GM12878 (cell line): ENCODE measurements around the gene DFFB. TPM values are rescaled to one million over a fixed set of nuclear protein-coding genes. Genes with fewer than 3 reads are reported as not detected.

Experiments
- BACH1 ChIP-seq: fragments of 450-650 bp; IDR thresholded peaks from 2 replicates; pipeline ENCODE4 v1.6.1; 2017; ENCODE audit warnings: mild to moderate bottlenecking, borderline replicate concordance
- BCL11A ChIP-seq: IDR thresholded peaks from 2 replicates; pipeline ENCODE4 v1.6.1; 2011; ENCODE audit warnings: low read depth, low read length
- CBX3 ChIP-seq: fragments of 200-600 bp; sonication (generic); IDR thresholded peaks from 2 replicates; pipeline ENCODE4 v1.6.1; 2016; ENCODE audit warnings: low read depth, borderline replicate concordance
- CEBPB ChIP-seq, 2 experiments: fragments of 150-350 bp in 1 of 2; IDR thresholded peaks; 2 replicates each; pipeline ENCODE4 v1.6.1; 2012 to 2014; ENCODE audit warnings: low read depth in 2 of 2, low read length in 2 of 2, borderline replicate concordance in 1 of 2, inconsistent platforms in 1 of 2
- CREM ChIP-seq: IDR thresholded peaks from 2 replicates; pipeline ENCODE4 v1.6.1; 2014; ENCODE audit warnings: antibody characterized with exemption, low read depth
- DPF2 ChIP-seq: fragments of 450-650 bp; IDR thresholded peaks from 2 replicates; pipeline ENCODE4 v1.6.1; 2017; ENCODE audit warnings: mild to moderate bottlenecking
- ESRRA ChIP-seq: IDR thresholded peaks from 2 replicates; pipeline ENCODE4 v1.6.1; 2012; ENCODE audit warnings: mild to moderate bottlenecking, low read length, improper control_type of control experiment
- FOXM1 ChIP-seq: IDR thresholded peaks from 2 replicates; pipeline ENCODE4 v1.6.1; 2012; ENCODE audit warnings: low read depth, mild to moderate bottlenecking, inconsistent platforms, low read length, moderate library complexity
- HDAC2 ChIP-seq: fragments of 200-600 bp; sonication (generic); IDR thresholded peaks from 2 replicates; pipeline ENCODE4 v1.6.1; 2017
- IKZF2 ChIP-seq, 2 experiments: fragments of 450-650 bp; IDR thresholded peaks; 2 replicates each; pipeline ENCODE4 v1.6.1; 2017; ENCODE audit warnings: mild to moderate bottlenecking in 2 of 2, moderate library complexity in 2 of 2
- JUND ChIP-seq: IDR thresholded peaks from 2 replicates; pipeline ENCODE4 v1.6.1; 2012; ENCODE audit warnings: low read depth, mild to moderate bottlenecking, low read length, improper control_type of control experiment, moderate library complexity
- LARP7 ChIP-seq: fragments of 450-650 bp; IDR thresholded peaks from 2 replicates; pipeline ENCODE4 v1.6.1; 2017; ENCODE audit warnings: mild to moderate bottlenecking
- MTA2 ChIP-seq: fragments of 450-650 bp; IDR thresholded peaks from 2 replicates; pipeline ENCODE4 v1.6.1; 2016; ENCODE audit warnings: low read depth, mild to moderate bottlenecking, moderate library complexity
- MYC ChIP-seq: IDR thresholded peaks from 2 replicates; pipeline ENCODE4 v1.6.1; 2011; ENCODE audit warnings: mild to moderate bottlenecking, low read length, moderate library complexity, inconsistent platforms; ENCODE audit not compliant: insufficient read depth, insufficient replicate concordance, insufficient read length, severe bottlenecking
- POU2F2 ChIP-seq: IDR thresholded peaks from 3 replicates; pipeline ENCODE4 v1.6.1; 2011; ENCODE audit warnings: low read depth, mild to moderate bottlenecking, low read length, borderline replicate concordance
- RAD21 ChIP-seq: IDR thresholded peaks from 2 replicates; pipeline ENCODE4 v1.6.1; 2011; ENCODE audit warnings: mild to moderate bottlenecking, low read depth, low read length, moderate library complexity; ENCODE audit not compliant: insufficient read depth
- SP1 ChIP-seq: IDR thresholded peaks from one replicate; pipeline ENCODE4 v1.6.1; 2011; ENCODE audit warnings: low read depth, low read length
- SRF ChIP-seq, 2 experiments: IDR thresholded peaks; 2 replicates each; pipeline ENCODE4 v1.6.1; 2011; ENCODE audit warnings: low read depth in 2 of 2, low read length in 2 of 2, mild to moderate bottlenecking in 1 of 2, moderate library complexity in 1 of 2
- SUPT20H ChIP-seq: IDR thresholded peaks from 2 replicates; pipeline ENCODE4 v1.6.1; 2011; ENCODE audit warnings: low read depth, mild to moderate bottlenecking, low read length, moderate library complexity, borderline replicate concordance; ENCODE audit not compliant: control insufficient read depth
- TCF12 ChIP-seq: IDR thresholded peaks from 2 replicates; pipeline ENCODE4 v1.6.1; 2011; ENCODE audit warnings: low read depth, mild to moderate bottlenecking, low read length
- YBX1 ChIP-seq: fragments of 450-650 bp; IDR thresholded peaks from 2 replicates; pipeline ENCODE4 v1.6.1; 2016; ENCODE audit warnings: antibody characterized with exemption
- ZSCAN29 ChIP-seq: fragments of 450-650 bp; IDR thresholded peaks from 2 replicates; pipeline ENCODE4 v1.6.1; 2017; ENCODE audit warnings: mild to moderate bottlenecking, moderate library complexity
- polyA plus RNA-seq, 11 experiments: library from polyadenylated mRNA; depleted of rRNA in 4 of 11; unstranded in 6 of 11; stranded (reverse) in 5 of 11; fragments of >200 nt; fragmentation: Nextera tagmentation in 4 of 11; fragmentation: Illumina TruSeq in 1 of 11; extraction: Ambion mirVana in 4 of 11; extraction: Trizol in 1 of 11; gene quantifications; 1 replicate in 1 of 11; 2 replicates in 10 of 11; pipeline versions ENCODE4 v1.2.1 to v1.2.3, GENCODE V29; 2011 to 2016; ENCODE audit warnings: inconsistent platforms in 2 of 11, missing spikeins in 2 of 11, low read depth in 1 of 11
- total RNA-seq, 4 experiments: library from RNA; depleted of rRNA in 3 of 4; stranded (reverse); fragments of >200 nt in 3 of 4; fragmentation: Illumina TruSeq in 1 of 4; extraction: Trizol in 1 of 4; gene quantifications; 2 replicates each; pipeline versions ENCODE4 v1.2.1 to v1.2.3, GENCODE V29; 2013 to 2021
- TF ChIP-seq, protein P1 (sequence below): IDR thresholded peaks from 2 replicates; pipeline ENCODE4 v1.6.1; 2012; ENCODE audit warnings: low read depth, low read length, improper control_type of control experiment
- TF ChIP-seq, protein P2 (sequence below): fragments of 450-650 bp; IDR thresholded peaks from 2 replicates; pipeline ENCODE4 v1.6.1; 2016; ENCODE audit warnings: mild to moderate bottlenecking, moderate library complexity, borderline replicate concordance
- TF ChIP-seq, protein P3 (sequence below): IDR thresholded peaks from 2 replicates; pipeline ENCODE4 v1.6.1; 2011; ENCODE audit warnings: mild to moderate bottlenecking, low read depth, low read length, moderate library complexity; ENCODE audit not compliant: insufficient replicate concordance

The DFFB gene
- total and polyA plus RNA-seq, 10 of the 15 experiments (the other 5 are each of a cell fraction or from before 2014, with no cell fraction given), result 2.7 to 10.7 (median 6.5) TPM

DNA sequence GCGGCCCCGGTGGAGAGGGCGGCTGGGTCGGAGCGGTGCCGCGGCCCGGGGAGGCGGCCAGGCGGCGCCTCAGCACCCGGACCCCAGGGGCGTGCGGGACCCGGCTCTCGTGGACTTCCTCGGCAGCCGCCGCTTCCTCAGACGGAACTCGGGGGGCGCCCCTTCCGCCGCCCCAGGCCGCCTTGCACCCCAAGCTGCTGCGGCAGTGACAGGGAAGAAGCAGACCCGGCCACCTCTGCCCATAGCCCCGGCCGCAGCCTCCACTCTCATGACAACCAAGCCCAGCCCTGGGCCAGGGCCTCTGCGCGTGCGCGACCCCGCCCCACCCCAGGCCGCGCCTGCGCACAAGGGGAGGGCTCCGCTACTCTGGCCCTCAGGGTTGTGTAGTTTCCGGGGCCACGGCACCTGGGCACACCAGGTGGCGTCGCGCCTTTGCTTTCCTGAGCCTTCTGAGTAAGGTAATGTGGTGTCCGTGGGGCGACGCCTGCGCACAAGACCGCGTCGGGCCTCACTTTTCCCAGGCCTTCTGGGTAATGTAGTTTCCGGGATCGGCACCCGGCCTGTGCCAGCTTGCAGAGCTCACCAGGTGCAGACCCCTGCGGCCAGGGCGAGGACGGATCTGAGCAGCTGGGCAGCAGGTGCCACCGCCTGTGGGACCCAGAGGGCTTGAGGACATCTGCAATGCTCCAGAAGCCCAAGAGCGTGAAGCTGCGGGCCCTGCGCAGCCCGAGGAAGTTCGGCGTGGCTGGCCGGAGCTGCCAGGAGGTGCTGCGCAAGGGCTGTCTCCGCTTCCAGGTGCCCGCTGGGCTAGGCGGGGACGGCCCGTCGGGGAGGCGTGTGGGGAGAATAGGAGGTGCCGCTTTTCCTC, at the start of gene DFFB, which contains the start of gene CEP104 (continued):
- TF ChIP-seq MYC (no peak), SP1 (peak; percentile 35), FOXM1 (no peak), YBX1 (no peak), BACH1 (0 out of 2 replicates have a peak, but pooled peaks have one; percentile 51), MTA2 (no peak), DPF2 (no peak), SUPT20H (no peak), BCL11A (no peak), HDAC2 (no peak), JUND (no peak), RAD21 (peak; percentile 59), TCF12 (peak; percentile 62; the same call in 1 of the 2 replicates), CEBPB (IDR thresholded peaks at IDR 0.05; ENCODE audit: borderline replicate concordance in 1 of 2, low read depth in 2 of 2, low read length in 2 of 2) (no peak), POU2F2 (peak; percentile 44; the same call in 2 of the 3 replicates), CREM (peak; percentile 78), ZSCAN29 (no peak), IKZF2 (IDR thresholded peaks at IDR 0.05) (no peak), LARP7 (peak; percentile 55; the same call in 1 of the 2 replicates), SRF (IDR thresholded peaks at IDR 0.05; ENCODE audit: low read depth in 2 of 2, low read length in 2 of 2) (0 out of 4 replicates have a peak, but pooled peaks of 1 of the 2 experiments have one; percentile 60), CBX3 (no peak), ESRRA (no peak)
- TF ChIP-seq, protein P1, sequence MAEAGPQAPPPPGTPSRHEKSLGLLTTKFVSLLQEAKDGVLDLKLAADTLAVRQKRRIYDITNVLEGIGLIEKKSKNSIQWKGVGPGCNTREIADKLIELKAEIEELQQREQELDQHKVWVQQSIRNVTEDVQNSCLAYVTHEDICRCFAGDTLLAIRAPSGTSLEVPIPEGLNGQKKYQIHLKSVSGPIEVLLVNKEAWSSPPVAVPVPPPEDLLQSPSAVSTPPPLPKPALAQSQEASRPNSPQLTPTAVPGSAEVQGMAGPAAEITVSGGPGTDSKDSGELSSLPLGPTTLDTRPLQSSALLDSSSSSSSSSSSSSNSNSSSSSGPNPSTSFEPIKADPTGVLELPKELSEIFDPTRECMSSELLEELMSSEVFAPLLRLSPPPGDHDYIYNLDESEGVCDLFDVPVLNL, result no peak
- TF ChIP-seq, protein P2, sequence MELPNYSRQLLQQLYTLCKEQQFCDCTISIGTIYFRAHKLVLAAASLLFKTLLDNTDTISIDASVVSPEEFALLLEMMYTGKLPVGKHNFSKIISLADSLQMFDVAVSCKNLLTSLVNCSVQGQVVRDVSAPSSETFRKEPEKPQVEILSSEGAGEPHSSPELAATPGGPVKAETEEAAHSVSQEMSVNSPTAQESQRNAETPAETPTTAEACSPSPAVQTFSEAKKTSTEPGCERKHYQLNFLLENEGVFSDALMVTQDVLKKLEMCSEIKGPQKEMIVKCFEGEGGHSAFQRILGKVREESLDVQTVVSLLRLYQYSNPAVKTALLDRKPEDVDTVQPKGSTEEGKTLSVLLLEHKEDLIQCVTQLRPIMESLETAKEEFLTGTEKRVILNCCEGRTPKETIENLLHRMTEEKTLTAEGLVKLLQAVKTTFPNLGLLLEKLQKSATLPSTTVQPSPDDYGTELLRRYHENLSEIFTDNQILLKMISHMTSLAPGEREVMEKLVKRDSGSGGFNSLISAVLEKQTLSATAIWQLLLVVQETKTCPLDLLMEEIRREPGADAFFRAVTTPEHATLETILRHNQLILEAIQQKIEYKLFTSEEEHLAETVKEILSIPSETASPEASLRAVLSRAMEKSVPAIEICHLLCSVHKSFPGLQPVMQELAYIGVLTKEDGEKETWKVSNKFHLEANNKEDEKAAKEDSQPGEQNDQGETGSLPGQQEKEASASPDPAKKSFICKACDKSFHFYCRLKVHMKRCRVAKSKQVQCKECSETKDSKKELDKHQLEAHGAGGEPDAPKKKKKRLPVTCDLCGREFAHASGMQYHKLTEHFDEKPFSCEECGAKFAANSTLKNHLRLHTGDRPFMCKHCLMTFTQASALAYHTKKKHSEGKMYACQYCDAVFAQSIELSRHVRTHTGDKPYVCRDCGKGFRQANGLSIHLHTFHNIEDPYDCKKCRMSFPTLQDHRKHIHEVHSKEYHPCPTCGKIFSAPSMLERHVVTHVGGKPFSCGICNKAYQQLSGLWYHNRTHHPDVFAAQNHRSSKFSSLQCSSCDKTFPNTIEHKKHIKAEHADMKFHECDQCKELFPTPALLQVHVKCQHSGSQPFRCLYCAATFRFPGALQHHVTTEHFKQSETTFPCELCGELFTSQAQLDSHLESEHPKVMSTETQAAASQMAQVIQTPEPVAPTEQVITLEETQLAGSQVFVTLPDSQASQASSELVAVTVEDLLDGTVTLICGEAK, result peak; percentile 40; the same call in 1 of the 2 replicates
- TF ChIP-seq, protein P3, sequence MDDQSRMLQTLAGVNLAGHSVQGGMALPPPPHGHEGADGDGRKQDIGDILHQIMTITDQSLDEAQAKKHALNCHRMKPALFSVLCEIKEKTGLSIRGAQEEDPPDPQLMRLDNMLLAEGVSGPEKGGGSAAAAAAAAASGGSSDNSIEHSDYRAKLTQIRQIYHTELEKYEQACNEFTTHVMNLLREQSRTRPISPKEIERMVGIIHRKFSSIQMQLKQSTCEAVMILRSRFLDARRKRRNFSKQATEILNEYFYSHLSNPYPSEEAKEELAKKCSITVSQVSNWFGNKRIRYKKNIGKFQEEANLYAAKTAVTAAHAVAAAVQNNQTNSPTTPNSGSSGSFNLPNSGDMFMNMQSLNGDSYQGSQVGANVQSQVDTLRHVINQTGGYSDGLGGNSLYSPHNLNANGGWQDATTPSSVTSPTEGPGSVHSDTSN, result no peak
